Measurements from ENCODE around the gene PDK4. TPM values are rescaled to one million over a fixed set of nuclear protein-coding genes. Genes with fewer than 3 reads are reported as not detected.

Gene PDK4
- total and polyA plus RNA-seq, 2 of the 13 experiments (the other 11 are each of a cell fraction or from before 2014, with no cell fraction given): 0.04 TPM; not detected in 1

DNA sequence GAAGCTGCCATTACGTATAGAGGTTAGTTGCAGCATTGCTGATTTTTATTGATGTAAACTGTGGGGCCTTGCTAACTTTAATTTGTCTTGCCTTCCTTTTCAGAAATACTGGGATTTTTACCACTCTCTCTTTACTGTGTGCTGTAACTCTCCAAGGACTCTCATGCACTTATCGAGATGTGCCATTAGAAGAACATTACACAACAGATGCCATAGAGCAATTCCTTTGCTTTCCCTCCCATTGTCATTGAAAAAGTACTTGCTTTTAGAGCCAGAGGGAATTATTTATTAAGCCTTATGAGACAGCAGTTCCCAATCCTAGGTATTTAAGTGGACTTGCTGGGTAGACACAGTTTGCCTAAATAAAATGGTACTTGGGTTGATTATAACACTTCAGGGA, 58.8 kb downstream of the PDK4 start (continued):
- no peak for TF ChIP-seq JDP2 (CRISPR knock-in tag; IDR thresholded peaks at IDR 0.05; ENCODE audit: borderline replicate concordance)
- TF ChIP-seq, protein P1, sequence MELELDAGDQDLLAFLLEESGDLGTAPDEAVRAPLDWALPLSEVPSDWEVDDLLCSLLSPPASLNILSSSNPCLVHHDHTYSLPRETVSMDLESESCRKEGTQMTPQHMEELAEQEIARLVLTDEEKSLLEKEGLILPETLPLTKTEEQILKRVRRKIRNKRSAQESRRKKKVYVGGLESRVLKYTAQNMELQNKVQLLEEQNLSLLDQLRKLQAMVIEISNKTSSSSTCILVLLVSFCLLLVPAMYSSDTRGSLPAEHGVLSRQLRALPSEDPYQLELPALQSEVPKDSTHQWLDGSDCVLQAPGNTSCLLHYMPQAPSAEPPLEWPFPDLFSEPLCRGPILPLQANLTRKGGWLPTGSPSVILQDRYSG (CRISPR knock-in tag; IDR thresholded peaks at IDR 0.05): no peak
- TF ChIP-seq RBFOX2 (IDR thresholded peaks at IDR 0.05; ENCODE audit: low read depth, low read length): no peak
- TF ChIP-seq KLF6 (CRISPR knock-in tag; IDR thresholded peaks at IDR 0.05): no peak
- TF ChIP-seq ZFP36 (IDR thresholded peaks at IDR 0.05; ENCODE audit: borderline replicate concordance, low read depth, low read length, partially characterized antibody): no peak
- TF ChIP-seq EEA1 (CRISPR knock-in tag; IDR thresholded peaks at IDR 0.05; ENCODE audit: borderline replicate concordance): no peak
- TF ChIP-seq CCAR2 (optimal IDR thresholded peaks at IDR 0.05; ENCODE audit: low read depth, low read length): no peak

DNA sequence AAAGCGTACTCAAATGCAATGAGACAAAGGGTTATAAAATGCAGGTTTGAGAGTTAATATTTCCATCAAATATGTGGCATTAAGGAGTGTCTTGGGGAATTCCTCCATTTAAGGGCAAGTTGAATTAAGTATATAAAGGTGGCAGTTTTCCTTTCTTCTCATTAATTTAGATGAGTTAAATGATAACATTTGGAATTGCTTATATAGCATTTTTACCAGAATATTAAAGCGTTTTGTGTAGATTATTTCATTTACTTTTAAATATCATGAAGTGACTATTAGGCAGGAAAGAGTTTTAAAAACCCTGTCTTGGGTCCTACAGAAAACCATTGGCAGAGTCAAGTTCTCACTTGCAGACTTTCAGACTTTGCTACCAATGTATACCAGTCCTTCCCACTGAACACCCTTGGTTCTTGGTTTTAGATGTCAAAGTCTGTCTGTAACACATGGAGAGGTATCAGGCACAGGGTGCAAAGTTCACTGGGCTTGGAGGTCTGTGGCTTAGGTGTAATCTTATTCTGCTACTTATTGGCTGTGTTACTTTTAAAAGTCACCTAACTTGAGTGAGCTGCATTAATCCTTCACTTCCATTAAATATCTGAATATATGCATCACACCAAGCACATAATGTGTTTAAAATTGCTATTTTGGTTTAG, 59.5 kb downstream of the PDK4 start:
- BruUV-seq (replicated peaks): no TSS peak
- peak; percentile 22 to 61; a peak in 3 of 4 replicates for TF ChIP-seq MAFK (conservative IDR thresholded peaks at IDR 0.05 in 1 of 2, IDR thresholded peaks at IDR 0.05 in 1 of 2; ENCODE audit: low read length in 2 of 2)
- TF ChIP-seq ZNF607 (CRISPR knock-in tag; IDR thresholded peaks at IDR 0.05; ENCODE audit: borderline replicate concordance): no peak
- peak; percentile 53 for TF ChIP-seq HNF4A (CRISPR knock-in tag; IDR thresholded peaks at IDR 0.05)
- TF ChIP-seq, protein P2, sequence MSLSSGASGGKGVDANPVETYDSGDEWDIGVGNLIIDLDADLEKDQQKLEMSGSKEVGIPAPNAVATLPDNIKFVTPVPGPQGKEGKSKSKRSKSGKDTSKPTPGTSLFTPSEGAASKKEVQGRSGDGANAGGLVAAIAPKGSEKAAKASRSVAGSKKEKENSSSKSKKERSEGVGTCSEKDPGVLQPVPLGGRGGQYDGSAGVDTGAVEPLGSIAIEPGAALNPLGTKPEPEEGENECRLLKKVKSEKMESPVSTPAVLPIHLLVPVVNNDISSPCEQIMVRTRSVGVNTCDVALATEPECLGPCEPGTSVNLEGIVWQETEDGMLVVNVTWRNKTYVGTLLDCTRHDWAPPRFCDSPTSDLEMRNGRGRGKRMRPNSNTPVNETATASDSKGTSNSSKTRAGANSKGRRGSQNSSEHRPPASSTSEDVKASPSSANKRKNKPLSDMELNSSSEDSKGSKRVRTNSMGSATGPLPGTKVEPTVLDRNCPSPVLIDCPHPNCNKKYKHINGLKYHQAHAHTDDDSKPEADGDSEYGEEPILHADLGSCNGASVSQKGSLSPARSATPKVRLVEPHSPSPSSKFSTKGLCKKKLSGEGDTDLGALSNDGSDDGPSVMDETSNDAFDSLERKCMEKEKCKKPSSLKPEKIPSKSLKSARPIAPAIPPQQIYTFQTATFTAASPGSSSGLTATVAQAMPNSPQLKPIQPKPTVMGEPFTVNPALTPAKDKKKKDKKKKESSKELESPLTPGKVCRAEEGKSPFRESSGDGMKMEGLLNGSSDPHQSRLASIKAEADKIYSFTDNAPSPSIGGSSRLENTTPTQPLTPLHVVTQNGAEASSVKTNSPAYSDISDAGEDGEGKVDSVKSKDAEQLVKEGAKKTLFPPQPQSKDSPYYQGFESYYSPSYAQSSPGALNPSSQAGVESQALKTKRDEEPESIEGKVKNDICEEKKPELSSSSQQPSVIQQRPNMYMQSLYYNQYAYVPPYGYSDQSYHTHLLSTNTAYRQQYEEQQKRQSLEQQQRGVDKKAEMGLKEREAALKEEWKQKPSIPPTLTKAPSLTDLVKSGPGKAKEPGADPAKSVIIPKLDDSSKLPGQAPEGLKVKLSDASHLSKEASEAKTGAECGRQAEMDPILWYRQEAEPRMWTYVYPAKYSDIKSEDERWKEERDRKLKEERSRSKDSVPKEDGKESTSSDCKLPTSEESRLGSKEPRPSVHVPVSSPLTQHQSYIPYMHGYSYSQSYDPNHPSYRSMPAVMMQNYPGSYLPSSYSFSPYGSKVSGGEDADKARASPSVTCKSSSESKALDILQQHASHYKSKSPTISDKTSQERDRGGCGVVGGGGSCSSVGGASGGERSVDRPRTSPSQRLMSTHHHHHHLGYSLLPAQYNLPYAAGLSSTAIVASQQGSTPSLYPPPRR (CRISPR knock-in tag; IDR thresholded peaks at IDR 0.05; ENCODE audit: borderline replicate concordance): no peak
- TF ChIP-seq MAFF (IDR thresholded peaks at IDR 0.05; ENCODE audit: low read depth, low read length): 0 out of 2 replicates have a peak, but pooled peaks have one; percentile 33
- Histone ChIP-seq H3K4me2 (ENCODE audit: low read depth, low read length) (no peak overlapping the region), H4K20me1 (ENCODE audit: insufficient read depth, low read length) (no peaks in the 10 kb centered on the region), H3K9ac (ENCODE audit: insufficient read depth, low read depth, low read length) (no peak overlapping the region), H2AFZ (ENCODE audit: low read length) (no peak overlapping the region), H3K36me3 (replicated peaks in 1 of 2; ENCODE audit: control insufficient read depth in 1 of 2, insufficient read depth in 2 of 2, low read length in 2 of 2) (no peaks in the 10 kb centered on the region), H3K79me2 (ENCODE audit: insufficient read depth, low read length) (no peaks in the 10 kb centered on the region), H3K27me3 (ENCODE audit: control insufficient read depth in 1 of 2, insufficient read depth in 2 of 2, low read length in 2 of 2) (no peaks in the 10 kb centered on the region), H3K4me3 (replicated peaks in 1 of 3; ENCODE audit: insufficient read depth in 1 of 3, low read depth in 2 of 3, low read length in 3 of 3) (no peak overlapping the region), H3K9me3 (ENCODE audit: low read length) (no peaks in the 10 kb centered on the region), H3K4me1 (ENCODE audit: insufficient read depth, low read length) (peaks cover 7% of the 10 kb centered on the region; the same call in 1 of the 2 replicates), H3K27ac (ENCODE audit: extremely low read length, insufficient read depth, low read length) (no peak overlapping the region)
- ChIA-PET CTCF (ENCODE audit: low intra/inter-chr PET ratio, low total read pairs) (no interaction called here), POLR2A (no interaction called here)
- DNase-seq (ENCODE audit: low spot score) (peak; percentile 20), FAIRE-seq (no peak), ATAC-seq (no peak)
- in situ Hi-C loops (cut with HindIII; ENCODE audit: extremely low pct_ligation_motif_present, low pct_unique_long_range_greater_than_20kb): loop anchor here (25.0 kb wide), 1 partner anchor 326 kb away; no protein-coding TSS in a partner anchor
- intact Hi-C loops (cut with micrococcal nuclease; ENCODE audit: unreplicated experiment): no loop called here
- WGBS (ENCODE audit: low lambda C conversion rate): 71% methylated on average over 2 of the region's 2 CpGs
